Suprapubic skin (tissue), 4 donors: ENCODE data around the gene VASN. TPM values are rescaled to one million over a fixed set of nuclear protein-coding genes. Genes with fewer than 3 reads are reported as not detected.
"Not testable (repeated sequence)": the region's sequence is repeated elsewhere in the genome, so short reads cannot be mapped to it uniquely, and the experiment has no call there.

ENCODE experiments used
- DNase-seq, 2 donors: peaks; one replicate each; pipeline ENCODE4 v3.0.0-alpha.2; 2019; ENCODE audit warnings: low spot score in 2 of 2
- H3K27ac ChIP-seq: fragments of 200-600 bp; sonication (generic); one replicate; pipeline ENCODE4 v1.5.1; 2019
- H3K27me3 ChIP-seq: fragments of 200-600 bp; sonication (generic); one replicate; pipeline ENCODE4 v1.5.1; 2019
- H3K36me3 ChIP-seq: fragments of 200-600 bp; sonication (generic); one replicate; pipeline ENCODE4 v1.5.1; 2019
- H3K4me1 ChIP-seq: fragments of 200-600 bp; sonication (generic); one replicate; pipeline ENCODE4 v1.5.1; 2019
- H3K4me3 ChIP-seq: fragments of 200-600 bp; sonication (generic); one replicate; pipeline ENCODE4 v1.5.1; 2019; ENCODE audit warnings: mild to moderate bottlenecking
- H3K9me3 ChIP-seq: fragments of 200-600 bp; sonication (generic); one replicate; pipeline ENCODE4 v1.5.1; 2019
- CTCF ChIP-seq, 2 donors: fragments of 200-600 bp in 1 of 2; fragments of 450-650 bp in 1 of 2; sonication (generic) in 1 of 2; IDR thresholded peaks; one replicate each; pipeline ENCODE4 v1.5.1; 2016 to 2019; ENCODE audit warnings: antibody characterized with exemption in 2 of 2, mild to moderate bottlenecking in 1 of 2, moderate library complexity in 1 of 2
- EP300 ChIP-seq: sonication (generic); formaldehyde crosslinking; IDR thresholded peaks from one replicate; pipeline ENCODE4 v1.6.1; 2017; ENCODE audit warnings: antibody characterized with exemption
- POLR2A ChIP-seq, 2 donors: fragments of 450-650 bp; IDR thresholded peaks; one replicate each; pipeline ENCODE4 v1.6.1; 2017; ENCODE audit warnings: antibody characterized with exemption in 2 of 2, mild to moderate bottlenecking in 2 of 2, moderate library complexity in 2 of 2
- POLR2AphosphoS5 ChIP-seq, 3 donors: sonication (generic); formaldehyde crosslinking; IDR thresholded peaks; one replicate each; pipeline ENCODE4 v1.6.1; 2017; ENCODE audit warnings: antibody characterized with exemption in 3 of 3
- WGBS: methylation state at CpG from one replicate; pipeline ENCODE4 v1.1.5; 2018; 5-methylcytosine and 5-hydroxymethylcytosine counted together
- total RNA-seq, 4 donors: library from RNA; depleted of rRNA; stranded (reverse); fragments of >200 nt; gene quantifications; one replicate each; pipeline ENCODE4 v1.1.0, GENCODE V29; 2016

VASN gene
- total RNA-seq, 4 donors from 2014 or later: 10.8 to 23.3 (median 22.3) TPM

- H3K36me3 ChIP-seq: peaks cover 29% of the 10 kb centered on the region
- H3K4me3 ChIP-seq: no peak overlapping the region
- H3K27me3 ChIP-seq: no peaks in the 10 kb centered on the region
- no peak for TF ChIP-seq POLR2AphosphoS5 (IDR thresholded peaks at IDR 0.05)
- TF ChIP-seq CTCF (IDR thresholded peaks at IDR 0.05): no peak
- no peak for TF ChIP-seq EP300
- TF ChIP-seq POLR2A (IDR thresholded peaks at IDR 0.05): no peak
- H3K4me1 ChIP-seq: peaks cover 14% of the 10 kb centered on the region
- 82% methylated on average over 3 of the region's 9 CpGs for WGBS
- H3K9me3 ChIP-seq: no peaks in the 10 kb centered on the region
- no peak overlapping the region for H3K27ac ChIP-seq
- no peak for DNase-seq
Measured at GRCh38 chr16:4333308-4333638, 38.4 kb upstream of the VASN start.

GRCh38 chr16:4333714-4334113, 37.9 kb upstream of the VASN start:
- not testable (repeated sequence) for DNase-seq, H3K4me3 ChIP-seq, H3K27ac ChIP-seq, H3K9me3 ChIP-seq, H3K27me3 ChIP-seq
- WGBS: 92% methylated on average over 9 of the region's 9 CpGs
- peaks cover 10% of the 10 kb centered on the region for H3K4me1 ChIP-seq
- peaks cover 33% of the 10 kb centered on the region for H3K36me3 ChIP-seq

GRCh38 chr16:4334724-4335495, 36.7 kb upstream of the VASN start:
- WGBS: 83% methylated on average over 30 of the region's 32 CpGs
- peak in 1 of 2 donors; percentile 59 for DNase-seq

GRCh38 chr16:4336701-4337539, 34.7 kb upstream of the VASN start:
- TF ChIP-seq EP300 (no peak), POLR2A (IDR thresholded peaks at IDR 0.05) (no peak), CTCF (IDR thresholded peaks at IDR 0.05) (no peak), POLR2AphosphoS5 (IDR thresholded peaks at IDR 0.05) (no peak)
- Histone ChIP-seq H3K4me1 (peaks cover 4% of the 10 kb centered on the region), H3K4me3 (no peak overlapping the region), H3K27ac (no peak overlapping the region), H3K27me3 (no peaks in the 10 kb centered on the region), H3K9me3 (no peaks in the 10 kb centered on the region), H3K36me3 (peaks cover 46% of the 10 kb centered on the region)
- WGBS: 90% methylated on average over 23 of the region's 41 CpGs
- peak in 1 of 2 donors; percentile 51 for DNase-seq

More at GRCh38 chr16:4334724-4335495, 36.7 kb upstream of the VASN start:
- no peak overlapping the region for H3K27ac ChIP-seq
- TF ChIP-seq POLR2A (IDR thresholded peaks at IDR 0.05): no peak
- no peak for TF ChIP-seq CTCF (IDR thresholded peaks at IDR 0.05)
- no peak for TF ChIP-seq EP300
- no peak for TF ChIP-seq POLR2AphosphoS5 (IDR thresholded peaks at IDR 0.05)
- peaks cover 1% of the 10 kb centered on the region for H3K4me1 ChIP-seq
- peaks cover 38% of the 10 kb centered on the region for H3K36me3 ChIP-seq
- H3K27me3 ChIP-seq: no peaks in the 10 kb centered on the region
- H3K9me3 ChIP-seq: no peaks in the 10 kb centered on the region
- no peak overlapping the region for H3K4me3 ChIP-seq

GRCh38 chr16:4337540-4338088, 34.0 kb upstream of the VASN start:
- Histone ChIP-seq H3K27me3 (no peaks in the 10 kb centered on the region), H3K4me1 (peaks cover 4% of the 10 kb centered on the region), H3K4me3 (no peak overlapping the region), H3K36me3 (peaks cover 46% of the 10 kb centered on the region), H3K27ac (no peak overlapping the region), H3K9me3 (no peaks in the 10 kb centered on the region)
- TF ChIP-seq EP300: no peak
- no peak for TF ChIP-seq POLR2AphosphoS5 (IDR thresholded peaks at IDR 0.05)
- no peak for TF ChIP-seq CTCF (IDR thresholded peaks at IDR 0.05)
- TF ChIP-seq POLR2A (IDR thresholded peaks at IDR 0.05): no peak
- no peak for DNase-seq
- 83% methylated on average over 2 of the region's 12 CpGs for WGBS
